Measurements from ENCODE around the gene IRX4. TPM values are rescaled to one million over a fixed set of nuclear protein-coding genes. Genes with fewer than 3 reads are reported as not detected.

IRX4 gene
- total and polyA plus RNA-seq, 2 of the 4 experiments (the other 2 are of a cell fraction): not detected

GRCh38 chr5:1831677-1832313 lies 50.9 kb downstream of the IRX4 start:
- POLR2A ChIA-PET (ENCODE audit: unreplicated experiment): interaction anchor here (0.6 kb wide), 1 partner anchor 29 kb away, joined by 3 read pairs; no protein-coding TSS in a partner anchor
- dilution Hi-C loops (cut with HindIII; ENCODE audit: low sequenced_read_pairs, unreplicated experiment): no loop called here
- BruUV-seq (replicated peaks): no TSS peak

More at GRCh38 chr5:1831677-1832313, 50.9 kb downstream of the IRX4 start:
- DNase-seq (no peak), ATAC-seq (ENCODE audit: low read depth) (peak; percentile 47)
- H3K27me3 ChIP-seq (ENCODE audit: control insufficient read depth, insufficient read depth, low read length): peaks cover 31% of the 10 kb centered on the region
- no peak overlapping the region for H3K4ac ChIP-seq (ENCODE audit: low read depth, low read length)
- no peak overlapping the region for H2AK9ac ChIP-seq (replicated peaks; ENCODE audit: low read depth, low read length, poor library complexity)
- H3K23ac ChIP-seq (ENCODE audit: low read depth, low read length): no peak overlapping the region
- H3K27ac ChIP-seq (ENCODE audit: insufficient read depth, low read length): no peak overlapping the region
- H3K4me3 ChIP-seq (ENCODE audit: insufficient read depth, low read depth, low read length): no peak overlapping the region
- CTCF ChIA-PET: no interaction called here
- TF ChIP-seq, protein P1, sequence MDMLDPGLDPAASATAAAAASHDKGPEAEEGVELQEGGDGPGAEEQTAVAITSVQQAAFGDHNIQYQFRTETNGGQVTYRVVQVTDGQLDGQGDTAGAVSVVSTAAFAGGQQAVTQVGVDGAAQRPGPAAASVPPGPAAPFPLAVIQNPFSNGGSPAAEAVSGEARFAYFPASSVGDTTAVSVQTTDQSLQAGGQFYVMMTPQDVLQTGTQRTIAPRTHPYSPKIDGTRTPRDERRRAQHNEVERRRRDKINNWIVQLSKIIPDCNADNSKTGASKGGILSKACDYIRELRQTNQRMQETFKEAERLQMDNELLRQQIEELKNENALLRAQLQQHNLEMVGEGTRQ (IDR thresholded peaks at IDR 0.05; ENCODE audit: low read depth, low read length): no peak
- TF ChIP-seq SMC3 (IDR thresholded peaks at IDR 0.05; ENCODE audit: low read depth, low read length) (no peak), CTCF (conservative IDR thresholded peaks at IDR 0.05; ENCODE audit: low read depth, low read length) (no peak), RFX5 (IDR thresholded peaks at IDR 0.05; ENCODE audit: low read depth, low read length) (no peak), POLR2A (IDR thresholded peaks at IDR 0.05; ENCODE audit: low read depth, low read length) (no peak), FOS (IDR thresholded peaks at IDR 0.05; ENCODE audit: low read depth, low read length) (no peak), ELK1 (IDR thresholded peaks at IDR 0.05; ENCODE audit: borderline replicate concordance, low read depth, low read length) (no peak), CHD1 (IDR thresholded peaks at IDR 0.05; ENCODE audit: low read depth, low read length) (no peak), MAFK (IDR thresholded peaks at IDR 0.05; ENCODE audit: low read depth, low read length) (no peak), CEBPB (IDR thresholded peaks at IDR 0.05; ENCODE audit: low read depth, low read length) (no peak), MAZ (IDR thresholded peaks at IDR 0.05; ENCODE audit: borderline replicate concordance, low read depth, low read length) (no peak), BHLHE40 (IDR thresholded peaks at IDR 0.05; ENCODE audit: low read depth, low read length) (no peak), RAD21 (IDR thresholded peaks at IDR 0.05; ENCODE audit: low read length) (no peak), RCOR1 (IDR thresholded peaks at IDR 0.05; ENCODE audit: insufficient replicate concordance, low read length) (no peak), MXI1 (IDR thresholded peaks at IDR 0.05; ENCODE audit: borderline replicate concordance, low read depth, low read length) (no peak), NFE2L2 (IDR thresholded peaks at IDR 0.05; ENCODE audit: low read depth, low read length) (no peak)
- no peak overlapping the region for H3K14ac ChIP-seq (replicated peaks; ENCODE audit: low read depth, low read length)
- no peak overlapping the region for H2BK15ac ChIP-seq (ENCODE audit: low read depth, low read length)
- H3K9me1 ChIP-seq (ENCODE audit: insufficient read depth, low read length): 0 out of 2 replicates have a peak, but pooled peaks cover 2% of the 10 kb centered on the region
- H2AK5ac ChIP-seq (ENCODE audit: low read depth, low read length): no peak overlapping the region
- in situ Hi-C loops (cut with MboI; ENCODE audit: low sequenced_read_pairs): no loop called here
- no peak overlapping the region for H2BK5ac ChIP-seq (ENCODE audit: low read depth, low read length, poor library complexity, severe bottlenecking)
- no peak overlapping the region for H4K5ac ChIP-seq (ENCODE audit: low read depth, low read length)
- no peak overlapping the region; the same call in 1 of the 2 replicates for H3K4me2 ChIP-seq (ENCODE audit: low read depth, low read length)
- no peak overlapping the region for H2AFZ ChIP-seq (replicated peaks; ENCODE audit: low read length, poor library complexity)
- H4K8ac ChIP-seq (ENCODE audit: low read depth in 2 of 2, low read length in 2 of 2): no peak overlapping the region
- no peak overlapping the region for H3K18ac ChIP-seq (ENCODE audit: low read depth, low read length)
- H3K9me3 ChIP-seq (ENCODE audit: control insufficient read depth, insufficient read depth, low read length): no peaks in the 10 kb centered on the region
- H3K79me1 ChIP-seq (ENCODE audit: low read depth in 1 of 2, low read length in 2 of 2): no peaks in the 10 kb centered on the region
- no CpG with 5 or more reads among the region's 14 CpGs for WGBS, 2 experiments (ENCODE audit: extremely low coverage in 2 of 2, insufficient read length in 1 of 2)
- H2BK20ac ChIP-seq (ENCODE audit: low read depth, low read length): no peak overlapping the region
- H4K20me1 ChIP-seq (ENCODE audit: insufficient read depth, low read length): no peaks in the 10 kb centered on the region
- no peak overlapping the region for H3K56ac ChIP-seq (ENCODE audit: extremely low read depth, insufficient read depth, low read length)
- no peaks in the 10 kb centered on the region for H3K36me3 ChIP-seq (ENCODE audit: control insufficient read depth, insufficient read depth, low read length)
- H4K91ac ChIP-seq (ENCODE audit: insufficient read depth, low read depth, low read length): no peak overlapping the region
- H2BK120ac ChIP-seq (ENCODE audit: low read depth, low read length): no peak overlapping the region
- H3K9ac ChIP-seq (ENCODE audit: low read depth, low read length): no peak overlapping the region
- H3K4me1 ChIP-seq (ENCODE audit: control insufficient read depth, insufficient read depth, low read length): no peaks in the 10 kb centered on the region; the same call in 1 of the 2 replicates
- intact Hi-C loops (cut with micrococcal nuclease): no loop called here
